Ecto neural progenitor cell (in vitro differentiated cells): Measurements from ENCODE around the gene NCBP1.
"Not testable (repeated sequence)": the region's sequence is repeated elsewhere in the genome, so short reads cannot be mapped to it uniquely, and the experiment has no call there.

Experiments
- DNase-seq: peaks from one replicate; pipeline ENCODE4 v3.0.0-alpha.2; 2018; ENCODE audit warnings: low spot score

The NCBP1 gene

DNA sequence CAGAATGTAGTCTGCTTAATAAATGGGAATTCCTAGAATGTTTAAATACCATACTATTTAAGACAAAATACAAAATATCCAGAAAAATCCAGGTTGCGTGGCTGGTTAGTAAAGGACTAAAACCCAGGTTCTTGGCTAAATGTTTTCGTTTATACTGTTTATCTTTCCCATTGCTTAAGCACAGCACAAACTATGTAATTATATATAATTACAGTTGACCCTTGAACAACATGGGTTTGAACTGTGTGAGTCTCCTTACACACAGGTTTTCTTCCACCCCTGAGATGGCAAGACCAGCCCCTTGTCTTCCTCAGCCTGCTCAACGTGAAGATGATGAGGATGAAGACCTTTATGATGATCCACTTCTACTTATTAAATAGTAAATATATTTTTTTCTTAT is 38.8 kb downstream of the NCBP1 start:
- no peak for DNase-seq

DNA sequence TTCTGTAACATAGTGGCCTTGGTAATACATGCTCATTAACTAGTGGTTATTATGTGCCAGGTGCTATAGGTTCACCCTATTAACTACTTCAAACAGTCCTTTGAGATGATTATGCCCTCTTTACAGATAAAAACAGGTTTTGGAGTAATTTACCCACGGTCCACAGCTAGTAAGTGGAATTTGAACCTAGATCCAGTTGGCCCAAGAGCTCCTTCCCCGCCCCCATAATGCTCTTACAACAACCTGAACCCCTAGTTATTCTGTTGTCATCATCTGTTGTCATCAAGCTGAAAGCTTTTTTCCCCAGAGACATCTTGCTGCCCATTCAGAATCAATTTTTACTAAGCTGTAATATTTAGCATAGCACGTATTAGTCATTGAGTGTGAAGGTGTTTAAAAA is 40.3 kb downstream of the NCBP1 start:
- DNase-seq, result no peak

DNA sequence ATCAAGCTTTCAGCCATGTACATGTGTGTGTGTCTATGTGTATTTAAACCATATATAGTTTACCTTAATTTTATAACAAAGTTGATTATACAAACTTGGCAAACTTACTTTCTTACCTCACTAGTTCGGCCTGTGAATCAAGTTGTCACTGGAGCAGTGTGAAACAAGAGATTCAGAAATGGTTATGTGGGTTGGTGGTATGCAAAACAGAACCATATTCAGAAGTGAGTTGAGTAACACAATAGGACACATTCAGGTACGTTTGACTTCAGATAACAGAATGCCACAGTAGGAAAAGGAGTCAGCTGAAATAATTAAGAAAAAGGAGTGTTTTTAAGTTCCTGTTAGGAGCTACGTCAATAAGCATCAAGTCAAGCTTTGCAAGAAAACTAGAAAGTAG is 42.0 kb downstream of the NCBP1 start:
- DNase-seq, result no peak

DNA sequence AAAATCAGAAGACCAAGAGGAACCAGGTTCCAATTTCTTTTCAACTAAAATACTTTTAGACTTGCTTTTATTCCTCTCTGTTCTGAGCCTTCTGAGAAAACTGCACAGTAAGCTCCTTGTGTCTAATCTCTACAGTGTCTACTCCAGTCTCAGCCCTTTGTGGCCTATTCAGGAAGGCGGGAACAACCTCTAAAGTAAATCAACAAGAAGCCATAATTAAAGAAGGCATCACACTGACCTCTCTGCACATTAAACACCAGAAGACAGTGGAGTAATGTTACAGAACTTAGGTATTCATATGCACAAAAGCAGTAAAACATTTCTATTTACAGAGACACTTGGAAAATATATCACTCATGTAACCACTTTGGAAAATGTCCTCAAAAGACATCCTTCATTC is 48.6 kb downstream of the NCBP1 start:
- no peak for DNase-seq

DNA sequence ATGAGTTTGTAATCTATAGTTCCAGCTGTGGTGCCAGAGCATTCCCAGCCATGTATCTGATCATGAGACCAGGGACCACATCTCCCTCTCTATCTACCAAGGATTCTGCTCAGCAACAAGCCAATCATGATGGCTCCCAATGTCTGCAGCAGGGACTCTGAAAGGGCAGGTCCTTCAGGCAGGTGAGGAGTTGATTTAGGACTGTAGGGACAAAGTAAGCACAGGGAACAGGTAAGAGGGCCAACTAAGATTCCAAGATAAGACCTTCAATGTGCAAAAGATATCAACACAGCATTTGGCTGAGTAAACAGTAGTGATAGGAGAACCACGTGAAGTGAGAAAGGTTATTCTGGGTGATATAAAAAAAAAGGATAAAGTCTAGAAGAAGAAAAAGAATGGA is 55.0 kb downstream of the NCBP1 start:
- DNase-seq, result no peak

DNA sequence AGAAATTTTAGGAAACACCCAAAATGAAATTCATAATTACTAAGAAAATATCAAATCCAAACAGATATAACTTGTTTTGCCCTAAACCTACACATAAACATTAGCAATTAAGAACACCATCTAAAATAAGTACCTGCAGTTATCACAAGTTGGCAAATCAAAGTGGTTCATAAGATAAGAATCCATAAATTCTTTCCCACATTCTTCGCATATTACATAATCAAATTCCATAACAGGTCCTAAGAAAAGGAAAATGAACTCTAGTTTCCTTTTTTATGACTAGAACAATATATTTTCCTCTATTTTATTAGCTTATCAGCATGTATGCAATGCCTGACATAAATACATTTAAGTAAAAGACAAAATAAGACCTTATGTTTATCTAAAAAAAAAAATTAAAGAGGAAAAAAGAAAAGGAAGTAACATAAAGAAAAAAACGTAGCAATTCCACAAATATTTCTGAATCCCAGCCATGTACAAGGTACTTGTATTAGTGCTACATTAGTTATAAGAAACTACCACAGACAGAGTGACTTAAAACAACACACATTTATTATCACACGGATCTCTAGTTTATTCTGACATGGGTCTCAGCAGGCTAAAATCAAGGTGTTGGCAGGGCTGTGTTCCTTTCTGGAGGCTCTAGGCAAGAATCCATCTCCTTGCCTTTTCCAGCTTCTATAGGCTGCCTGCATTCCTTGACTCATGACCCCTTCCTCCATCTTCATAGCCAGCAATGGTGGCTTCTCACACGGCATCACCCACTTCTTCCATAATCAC is 56.0 kb downstream of the NCBP1 start:
- DNase-seq, result no peak

DNA sequence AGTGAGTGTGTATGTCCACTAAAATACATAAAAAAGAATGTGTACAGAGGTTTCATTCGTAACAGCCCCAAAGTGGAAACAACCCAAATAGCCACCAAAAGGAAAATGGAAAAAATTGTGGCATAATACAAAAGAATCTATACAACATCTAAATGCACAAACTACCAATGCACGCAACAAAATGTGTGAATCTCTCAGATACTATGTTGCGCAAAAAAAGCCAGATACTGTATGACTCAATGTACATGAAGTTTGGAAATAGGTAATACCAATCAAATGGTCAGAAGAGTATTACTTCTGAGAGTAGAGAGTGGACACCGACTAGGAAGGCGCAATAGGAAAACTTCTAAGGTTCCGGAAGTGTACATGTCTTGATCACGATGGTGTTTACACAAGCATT is 61.1 kb downstream of the NCBP1 start:
- DNase-seq, result no peak

DNA sequence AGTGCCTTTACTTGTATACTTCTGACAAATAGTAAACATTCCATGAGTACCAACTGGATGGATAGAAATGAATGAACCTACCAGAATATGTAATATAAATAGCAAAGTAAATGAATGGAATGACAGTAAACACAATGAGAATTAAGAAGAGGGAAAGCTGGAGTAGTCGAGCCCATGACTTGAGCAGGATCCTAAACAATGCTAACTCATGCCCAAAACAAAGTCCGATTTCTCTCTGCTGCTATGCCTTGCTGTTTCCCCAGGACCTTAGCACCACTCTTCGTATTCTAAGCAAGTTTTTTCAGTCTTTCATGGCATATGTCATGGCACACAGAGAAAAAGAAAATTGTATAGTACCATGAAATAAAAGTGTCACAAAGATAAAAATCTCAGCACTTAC is 61.8 kb downstream of the NCBP1 start:
- DNase-seq, result no peak

DNA sequence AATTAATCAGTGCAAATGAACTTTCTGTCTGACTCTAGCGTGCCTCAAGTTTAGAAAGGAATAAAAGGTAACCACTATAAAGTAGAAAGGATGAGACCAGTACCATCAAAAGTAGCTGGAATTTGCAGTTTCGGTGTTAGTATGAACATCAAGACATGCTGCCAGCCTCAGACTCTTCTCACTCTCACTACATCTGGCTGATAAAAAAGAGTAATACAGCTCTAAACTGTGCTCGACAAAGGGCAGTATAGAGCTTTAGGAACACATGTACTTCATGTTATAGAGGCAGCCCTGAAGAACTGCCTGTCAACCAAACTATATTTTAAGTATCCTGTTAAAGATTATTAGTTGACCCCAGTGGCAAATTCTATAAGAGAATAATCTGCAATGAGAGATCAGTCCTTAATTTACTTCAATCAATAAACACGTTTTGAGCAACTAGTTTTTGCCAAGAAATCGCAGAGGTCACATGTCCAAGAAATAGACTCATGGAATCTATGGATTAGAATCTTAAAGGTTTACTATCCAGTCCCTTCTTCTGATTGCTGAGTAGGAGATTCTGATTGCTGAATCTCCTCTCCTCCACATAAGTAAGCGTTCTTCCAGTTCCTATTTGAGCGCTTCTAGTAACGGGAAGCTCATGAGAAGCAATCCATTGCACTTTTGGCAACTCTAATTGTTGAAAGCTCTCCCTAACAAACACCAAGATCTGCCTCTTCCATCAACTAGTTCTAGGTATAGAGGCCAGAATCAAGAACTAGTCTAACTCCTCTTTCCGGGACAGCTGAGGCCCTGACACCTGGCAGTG is 62.6 kb downstream of the NCBP1 start:
- DNase-seq, result no peak

DNA sequence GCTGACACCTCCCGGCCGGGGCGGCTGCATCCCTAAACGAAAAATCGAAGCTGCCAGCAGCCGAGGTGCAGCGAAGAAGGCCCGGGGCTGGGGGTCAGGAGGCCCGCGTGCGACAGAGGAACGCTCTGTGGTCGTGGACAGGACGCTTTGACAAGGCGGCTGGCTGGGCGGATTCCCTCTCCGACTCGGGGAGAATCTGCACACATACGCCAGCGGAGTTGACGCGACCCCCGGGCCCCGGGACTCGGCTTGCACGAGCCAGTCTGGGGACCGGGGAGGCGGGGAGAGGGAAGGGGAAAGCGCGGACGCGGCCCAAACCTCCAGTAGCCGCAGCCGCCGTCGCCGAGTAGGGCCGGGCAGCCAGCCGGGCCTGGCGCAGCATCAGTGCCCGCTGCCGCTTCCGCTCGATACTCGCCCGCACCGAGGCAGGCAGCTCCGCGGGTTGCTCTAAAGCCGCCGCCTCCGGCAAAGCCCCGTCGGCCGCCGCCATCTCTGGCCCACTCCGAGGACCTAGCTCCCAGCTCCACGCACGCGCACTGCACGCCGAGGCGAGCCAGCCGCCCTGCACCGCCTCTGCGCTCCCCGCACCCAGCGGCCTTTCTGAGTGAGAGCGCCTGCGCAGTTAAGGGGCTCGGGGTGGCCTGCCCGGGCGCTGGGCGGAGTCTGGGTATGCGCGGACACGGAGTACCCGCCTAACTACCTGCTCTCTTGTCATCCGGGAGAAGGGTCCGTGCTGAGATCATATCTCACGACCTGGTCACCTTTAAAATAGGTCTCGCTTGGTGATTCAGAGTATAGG is 63.4 kb downstream of the NCBP1 start, which contains the start of gene XPA:
Gene XPA (minus strand): TSS at position 538 of the 799 bp plus-strand sequence. CDS start 48 bp downstream, at position 490.
- DNase-seq, result peak; percentile 98

DNA sequence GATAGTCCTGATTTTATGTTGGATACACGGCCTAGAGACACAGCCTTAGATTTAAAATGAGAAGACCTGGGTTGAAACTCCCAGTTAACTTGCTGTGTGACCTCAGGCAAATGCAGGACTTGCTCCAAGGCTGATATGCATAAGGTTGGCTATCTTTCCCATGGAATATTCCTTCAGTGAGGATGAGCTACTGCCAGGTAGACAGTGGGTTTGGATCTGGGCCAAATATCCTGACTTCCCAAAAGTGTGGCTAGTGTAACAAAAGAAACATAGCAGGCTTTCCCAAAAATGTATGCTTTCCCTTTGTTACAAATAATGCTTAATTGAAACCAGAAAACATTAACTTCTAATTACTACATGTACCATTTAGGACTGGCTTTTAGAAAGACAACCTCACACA is 64.2 kb downstream of the NCBP1 start:
- DNase-seq, result no peak

DNA sequence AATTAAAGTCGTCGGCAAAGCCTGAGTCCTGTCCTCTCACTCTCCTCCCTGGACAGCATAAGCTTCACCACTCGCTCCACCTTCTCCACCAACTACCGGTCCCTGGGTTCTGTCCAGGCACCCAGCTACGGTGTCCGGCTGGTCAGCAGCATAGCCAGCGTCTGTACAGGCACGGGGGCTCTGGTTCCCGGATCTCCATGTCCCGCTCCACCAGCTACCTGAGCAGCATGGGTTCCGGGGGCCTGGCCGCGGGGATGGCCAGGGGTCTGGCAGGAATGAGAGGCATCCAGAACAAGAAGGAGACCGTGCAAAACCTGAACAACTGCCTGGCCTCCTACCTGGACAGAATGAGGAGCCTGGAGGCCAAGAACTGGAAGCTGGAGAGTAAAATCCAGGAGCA is 65.2 kb downstream of the NCBP1 start:
- DNase-seq, result no peak

DNA sequence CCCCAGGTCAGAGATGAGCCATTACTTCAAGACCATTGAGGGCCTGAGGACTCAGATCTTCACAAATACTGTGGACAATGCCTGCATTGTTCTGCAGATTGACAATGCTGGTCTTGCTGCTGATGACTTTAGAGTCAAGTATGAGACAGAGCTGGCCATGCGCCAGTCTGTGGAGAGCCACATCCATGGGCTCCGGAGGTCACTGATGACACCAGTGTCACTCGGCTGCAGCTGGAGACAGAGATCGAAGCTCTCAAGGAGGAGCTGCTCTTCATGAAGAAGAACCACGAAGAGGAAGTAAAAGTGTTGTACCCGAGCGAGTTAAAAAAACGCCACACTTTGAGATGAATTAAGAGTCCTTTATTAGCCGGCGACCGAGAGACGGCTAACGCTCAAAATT is 65.7 kb downstream of the NCBP1 start:
- DNase-seq, result not testable (repeated sequence)

DNA sequence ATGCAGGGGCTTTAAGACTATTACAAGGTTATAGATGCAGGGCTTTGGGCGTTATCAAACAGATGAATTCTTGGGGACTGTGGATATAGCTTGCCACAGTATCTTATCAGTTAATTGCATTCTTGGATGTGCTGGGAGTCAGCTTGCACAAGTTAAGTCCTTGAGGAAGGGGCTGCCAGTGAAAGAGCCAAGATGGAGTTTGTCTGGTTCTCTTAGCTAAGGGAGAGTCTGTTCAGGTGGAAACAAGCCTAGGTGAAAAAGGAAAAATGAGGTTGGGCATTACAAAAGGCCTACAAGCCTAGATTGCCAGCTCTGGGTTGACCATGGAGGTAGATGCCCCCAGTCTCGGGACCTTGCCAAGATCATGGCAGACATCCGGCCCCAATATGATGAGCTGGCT is 66.2 kb downstream of the NCBP1 start:
- DNase-seq, result not testable (repeated sequence)

DNA sequence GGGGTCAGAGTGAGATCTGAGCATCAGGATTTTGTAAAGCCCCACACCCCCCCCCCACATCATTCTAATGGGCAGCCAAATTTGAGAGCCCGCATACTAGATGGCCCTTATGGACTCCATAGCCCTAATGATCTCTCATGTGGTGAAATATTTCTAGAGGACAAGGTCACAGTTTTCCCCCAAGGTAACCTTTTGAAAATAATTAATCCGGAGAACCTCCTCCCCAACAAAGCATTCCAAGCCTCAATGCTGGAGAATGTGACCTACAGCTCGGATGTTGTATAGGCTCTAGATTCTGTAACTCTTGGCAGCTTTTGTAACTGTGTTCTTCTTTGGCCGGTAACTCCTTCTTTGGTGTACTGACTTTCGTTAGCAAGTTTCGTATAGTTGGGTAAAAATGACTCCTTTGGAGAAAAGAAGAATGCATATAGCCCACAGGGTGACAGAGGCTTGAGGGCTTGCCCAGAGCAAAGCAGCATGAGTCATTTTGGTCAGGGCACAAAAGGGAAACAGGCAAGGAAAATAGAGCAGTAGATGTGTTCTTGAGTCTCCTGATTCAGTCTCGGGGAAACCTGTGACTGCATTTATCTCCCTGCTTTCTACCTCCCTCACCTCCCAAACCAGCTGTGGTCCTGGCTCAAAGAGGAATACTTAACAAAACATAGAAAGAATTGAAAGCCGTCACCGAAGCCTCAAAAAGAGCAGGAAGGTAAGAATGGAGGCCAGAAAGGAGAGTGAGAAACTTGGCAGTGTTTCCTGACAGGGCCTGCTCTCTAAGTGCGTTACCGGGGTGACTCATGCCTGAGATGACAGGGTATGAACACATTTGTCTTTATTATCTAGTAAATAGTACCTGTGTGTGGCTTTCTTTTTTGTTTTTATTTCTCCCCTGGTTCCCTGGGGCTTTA is 70.1 kb downstream of the NCBP1 start:
- DNase-seq, result no peak

DNA sequence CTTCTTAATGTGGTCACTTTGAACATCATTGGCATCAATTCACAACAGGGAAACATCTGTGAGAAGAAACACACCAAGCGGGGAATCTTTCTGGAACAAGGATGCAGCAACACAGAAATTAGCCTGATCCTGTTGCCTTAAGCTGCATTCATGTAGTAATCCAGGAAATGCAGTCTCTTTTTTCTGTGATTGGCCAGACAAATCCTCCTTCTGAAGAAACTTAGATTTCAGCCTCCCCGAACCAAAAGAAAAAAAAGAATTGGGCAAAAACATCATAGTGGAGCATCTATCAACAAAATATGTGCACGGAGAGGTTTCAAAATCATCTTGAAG is 70.7 kb downstream of the NCBP1 start:
- no peak for DNase-seq

DNA sequence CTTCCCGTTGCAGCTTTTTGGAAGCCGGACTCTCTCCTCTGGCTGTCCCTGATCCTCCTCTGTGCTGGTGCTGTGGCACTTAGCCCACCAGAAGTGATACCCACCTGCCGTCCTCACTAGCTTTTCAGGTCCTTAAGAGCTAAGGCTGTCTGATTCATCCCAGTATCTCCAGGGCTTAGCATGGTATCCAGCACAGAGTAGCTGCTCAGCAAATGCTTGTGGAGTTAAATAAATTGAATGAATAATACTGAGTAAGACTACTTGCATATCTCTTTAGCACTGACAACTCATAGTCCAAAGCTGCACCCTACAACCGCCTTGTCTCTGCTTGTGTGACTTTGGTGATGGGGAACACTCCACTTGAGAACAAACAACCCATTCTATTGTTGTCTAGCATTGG is 71.2 kb downstream of the NCBP1 start:
- DNase-seq, result no peak

DNA sequence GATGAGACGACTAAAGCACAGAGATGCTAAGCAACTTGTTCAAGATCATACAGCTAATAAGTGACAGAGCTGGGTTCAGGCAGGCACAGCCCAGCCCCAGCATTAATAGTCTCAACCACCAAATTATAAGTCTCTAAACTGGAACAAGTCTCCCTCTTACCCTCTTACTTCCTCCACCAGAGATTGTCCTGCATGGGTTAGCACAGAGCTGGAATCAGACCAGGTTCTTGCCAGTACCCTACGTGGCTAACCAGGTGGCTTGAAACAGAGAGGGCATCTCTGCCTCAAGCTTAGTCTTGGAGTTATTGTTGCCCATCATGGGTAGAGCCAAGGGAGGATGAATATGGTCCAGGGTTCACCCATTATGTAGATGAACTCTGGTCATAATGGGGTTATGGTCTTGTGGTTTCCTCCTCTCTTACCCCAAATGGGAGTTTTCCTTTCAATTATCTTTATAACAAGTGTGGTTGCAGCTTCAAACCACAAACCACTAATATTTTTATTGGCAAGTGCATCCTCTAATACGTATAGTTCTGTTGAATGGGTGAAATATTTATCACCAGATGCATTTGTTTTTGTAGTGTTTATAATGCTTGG is 71.8 kb downstream of the NCBP1 start:
- DNase-seq, result no peak

DNA sequence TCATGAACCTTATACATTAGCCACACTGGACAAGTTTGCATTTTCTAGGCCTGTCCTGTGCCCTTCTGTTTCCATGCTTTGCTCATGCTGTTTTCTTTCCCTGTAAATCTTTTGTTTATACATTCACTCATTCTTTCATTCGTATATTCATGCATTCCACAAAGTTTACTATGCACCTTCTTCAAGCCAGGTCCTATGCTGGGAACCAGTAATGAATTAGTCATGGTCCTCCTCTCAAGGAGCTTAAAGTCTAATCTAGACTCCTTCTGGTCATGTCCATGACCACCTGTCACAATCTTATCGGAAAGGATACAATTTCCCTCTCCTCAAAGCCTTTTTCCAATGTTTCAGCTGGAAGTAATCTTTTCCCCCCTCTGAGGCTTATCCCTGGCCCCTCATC is 72.6 kb downstream of the NCBP1 start:
- no peak for DNase-seq

DNA sequence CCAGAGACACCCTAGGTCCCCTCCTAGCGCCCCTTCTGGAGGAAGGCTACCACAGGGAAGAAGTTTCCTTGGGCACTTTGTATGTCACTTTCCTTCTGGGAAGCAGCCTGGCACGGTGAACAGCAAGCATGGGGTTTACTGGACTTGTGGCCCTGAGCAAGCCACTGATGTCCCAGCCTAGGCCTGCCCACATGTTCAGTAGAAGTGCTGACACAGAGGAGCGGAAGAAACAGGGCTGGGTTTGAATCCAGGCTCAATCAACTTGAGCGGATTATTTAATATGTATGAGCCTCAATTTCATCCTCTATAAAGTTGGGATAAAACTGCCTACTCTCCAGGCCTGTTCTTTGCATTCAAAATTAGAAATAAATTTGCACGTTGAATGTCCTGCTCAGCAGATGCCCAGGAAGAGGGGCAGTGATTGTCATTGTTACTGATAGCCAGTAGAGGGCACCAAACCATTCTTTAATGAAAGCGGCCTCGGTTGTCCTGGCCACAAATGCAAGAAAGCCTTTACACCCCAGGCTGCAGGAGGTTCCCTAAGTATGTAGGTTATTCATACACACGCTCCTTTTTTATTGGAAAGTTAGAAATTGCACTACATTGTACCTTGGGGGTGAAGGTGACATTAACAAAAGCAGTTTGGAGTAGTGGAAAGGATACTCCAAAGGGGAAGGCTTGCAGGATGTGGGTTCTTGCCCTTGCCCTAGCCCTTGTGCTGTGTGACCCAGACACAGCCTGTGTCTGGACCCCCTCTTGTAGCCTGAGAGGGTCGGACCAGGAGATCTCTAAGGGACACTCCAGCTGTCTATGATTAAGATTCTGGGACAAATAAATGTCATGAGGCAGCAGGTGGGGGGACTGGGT is 77.0 kb downstream of the NCBP1 start:
- DNase-seq, result peak; percentile 65
